ENCODE results near the gene CRLF3.
"Not testable (repeated sequence)": the region's sequence is repeated elsewhere in the genome, so short reads cannot be mapped to it uniquely, and the experiment has no call there.

CRLF3 gene

DNA sequence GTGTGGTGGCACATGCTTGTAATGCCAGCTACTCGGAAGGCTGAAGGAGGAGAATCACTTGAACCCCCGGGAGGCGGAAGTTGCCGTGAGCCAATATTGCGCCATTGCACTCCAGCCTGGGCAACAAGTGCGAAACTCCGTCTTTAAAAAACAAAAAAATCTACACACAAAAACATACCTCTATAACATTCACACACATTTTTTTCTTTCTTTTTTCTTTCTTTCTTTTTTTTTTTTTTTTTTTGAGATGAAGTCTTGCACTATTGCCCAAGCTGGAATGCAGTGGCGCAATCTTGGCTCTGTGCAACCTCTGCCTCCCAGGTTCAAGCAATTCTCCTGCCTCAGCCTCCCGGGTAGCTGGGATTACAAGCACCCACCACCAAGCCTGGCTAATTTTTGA is 9.6 kb downstream of the CRLF3 start:
- not testable (repeated sequence) for DNase-seq (ENCODE audit: low read depth in 2 of 2)

DNA sequence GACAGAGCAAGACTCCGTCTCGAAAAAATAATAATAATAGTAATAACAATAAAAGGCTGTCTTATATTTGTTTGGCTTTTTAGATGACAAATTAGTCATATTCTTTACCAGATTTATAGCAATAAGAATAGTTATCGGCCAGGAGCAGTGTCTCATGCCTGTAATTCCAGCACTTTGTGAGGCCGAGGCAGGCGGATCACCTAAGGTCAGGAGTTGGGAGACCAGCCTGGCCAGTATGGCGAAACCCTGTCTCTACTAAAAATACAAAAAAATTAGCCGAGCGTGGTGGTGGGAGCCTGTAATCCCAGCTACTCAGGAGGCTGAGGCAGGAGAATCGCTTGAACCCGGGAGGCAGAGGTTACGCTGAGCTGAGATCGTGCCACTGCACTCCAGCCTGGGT is 10.3 kb downstream of the CRLF3 start:
- DNase-seq (ENCODE audit: low read depth in 2 of 2) = not testable (repeated sequence)

DNA sequence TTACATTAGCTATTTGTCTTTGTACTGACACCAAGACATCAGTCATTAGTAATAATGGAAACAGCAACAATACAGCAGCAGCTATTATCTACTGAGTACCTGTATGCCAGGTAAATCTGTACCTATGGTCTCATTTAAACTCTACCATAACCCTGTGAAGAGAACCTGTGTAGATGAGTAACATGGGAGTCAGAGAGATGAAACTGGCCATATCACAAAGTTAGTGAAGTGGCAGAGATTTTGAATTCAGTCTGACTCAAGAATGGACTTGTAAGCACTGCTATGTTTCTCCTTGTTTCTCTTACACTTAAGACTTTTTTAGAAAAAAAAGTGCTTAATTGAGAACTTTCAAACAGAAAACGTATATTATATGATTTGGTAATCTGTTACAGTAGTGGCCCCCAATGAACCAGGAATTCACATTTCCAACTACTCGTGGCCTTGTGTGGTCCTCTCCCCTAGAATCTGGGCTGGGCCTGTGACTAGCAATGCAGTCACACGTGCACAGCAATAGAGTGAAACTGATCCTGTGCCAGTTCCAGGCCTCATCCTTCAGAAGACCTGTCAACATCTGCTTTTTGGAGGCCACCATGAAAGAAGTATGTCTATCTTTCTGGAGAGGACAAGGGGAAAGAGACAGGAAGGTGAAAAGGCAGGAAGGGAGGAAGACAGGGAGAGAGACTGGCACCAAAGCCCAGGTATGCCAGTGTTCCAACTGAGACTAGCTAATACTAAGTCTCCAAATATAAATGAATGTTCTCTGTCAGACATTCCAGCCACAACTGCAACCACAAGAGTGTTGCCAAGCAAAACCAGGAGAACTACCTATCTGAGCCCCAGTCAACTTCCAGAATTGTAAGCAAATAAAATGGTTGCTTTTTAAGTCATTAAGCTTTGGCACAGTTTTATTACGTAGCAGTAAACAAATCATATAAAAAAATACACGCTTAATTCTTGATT is 12.0 kb downstream of the CRLF3 start:
- no peak for DNase-seq (ENCODE audit: low read depth in 2 of 2)

DNA sequence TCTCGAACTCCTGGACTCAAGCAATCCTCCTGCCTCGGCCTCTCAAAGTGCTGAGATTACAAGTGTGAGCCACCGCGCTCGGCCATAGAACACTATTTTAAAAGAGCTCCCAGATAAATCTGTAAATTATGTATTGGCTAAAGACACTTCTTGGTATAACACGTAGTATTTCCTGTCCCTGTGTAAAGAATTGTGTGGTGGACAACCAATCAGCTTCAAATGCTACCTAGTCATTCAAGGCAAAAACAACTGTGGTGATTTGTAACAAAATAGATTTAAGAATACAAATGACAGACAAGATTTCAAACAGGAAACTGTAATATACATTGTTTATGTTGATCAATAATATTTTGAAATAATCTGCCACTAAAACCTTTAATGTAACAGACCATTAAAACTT is 14.6 kb downstream of the CRLF3 start:
- DNase-seq (ENCODE audit: low read depth in 2 of 2) = no peak

DNA sequence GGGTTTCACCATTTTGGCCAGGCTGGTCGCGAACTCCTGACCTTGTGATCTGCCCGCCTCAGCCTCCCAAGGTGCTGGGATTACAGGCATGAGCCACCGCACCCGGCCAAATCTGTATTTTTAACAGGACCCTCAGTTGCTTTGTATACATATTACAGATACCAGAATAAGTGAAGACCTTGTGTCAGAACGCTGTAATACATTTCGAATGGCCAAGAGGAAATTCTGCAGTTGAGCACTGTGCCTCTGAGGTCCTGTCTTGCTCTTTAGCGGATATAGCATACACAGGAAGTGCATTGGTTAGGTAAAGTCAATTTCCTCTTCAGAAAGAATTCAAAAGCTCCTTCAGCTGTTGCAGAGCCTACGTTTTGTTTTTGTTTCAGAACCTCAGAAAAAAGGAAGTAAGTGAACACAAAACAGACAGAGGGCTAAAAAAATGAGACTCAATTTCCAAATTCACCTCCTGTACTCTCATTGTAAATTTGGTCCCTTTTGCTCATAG is 15.7 kb downstream of the CRLF3 start:
- no peak for DNase-seq (ENCODE audit: low read depth in 2 of 2)

DNA sequence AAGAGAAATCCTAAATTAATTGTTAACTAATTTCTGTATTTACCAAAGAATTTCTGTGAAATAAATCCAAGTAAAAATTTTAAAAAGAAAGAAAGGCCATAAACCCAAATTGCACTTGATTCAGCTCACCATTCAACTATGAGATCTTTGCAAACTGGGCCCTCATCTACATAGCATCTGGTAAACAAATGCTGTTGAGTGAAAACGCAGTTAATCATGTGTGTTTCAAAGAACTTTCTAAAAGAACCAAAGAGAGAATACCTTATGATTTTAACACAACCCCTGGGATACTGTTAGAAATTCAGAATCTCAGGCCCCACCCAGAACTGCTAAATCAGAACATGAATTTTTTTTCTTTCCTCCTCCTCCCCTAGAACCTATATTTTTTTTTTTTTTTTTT is 16.6 kb downstream of the CRLF3 start:
- no peak for DNase-seq (ENCODE audit: low read depth in 2 of 2)

DNA sequence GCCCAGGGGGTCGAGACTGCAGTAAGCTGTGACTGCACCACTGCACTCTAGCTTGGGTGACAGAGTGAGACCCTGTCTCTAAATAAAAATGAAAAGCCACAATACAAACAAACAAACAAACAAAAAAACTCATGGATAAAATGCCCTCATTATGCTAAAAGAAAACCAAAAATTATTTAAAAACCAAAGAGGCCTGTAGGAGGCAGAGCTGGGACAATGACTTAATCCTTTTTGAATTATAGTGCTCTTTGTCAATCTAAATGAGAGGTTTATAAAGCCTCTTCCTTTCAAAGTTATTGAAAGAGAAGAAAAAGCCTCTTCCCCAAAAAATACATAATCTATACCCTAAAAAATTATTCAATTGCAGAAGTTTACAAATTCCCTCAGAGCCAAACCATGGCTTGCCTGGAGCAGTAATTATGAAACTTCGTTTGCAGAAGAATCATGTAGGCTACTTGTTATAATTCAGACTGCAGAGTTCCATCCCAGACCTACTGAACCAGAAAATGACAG is 18.5 kb downstream of the CRLF3 start:
- no peak for DNase-seq (ENCODE audit: low read depth in 2 of 2)

DNA sequence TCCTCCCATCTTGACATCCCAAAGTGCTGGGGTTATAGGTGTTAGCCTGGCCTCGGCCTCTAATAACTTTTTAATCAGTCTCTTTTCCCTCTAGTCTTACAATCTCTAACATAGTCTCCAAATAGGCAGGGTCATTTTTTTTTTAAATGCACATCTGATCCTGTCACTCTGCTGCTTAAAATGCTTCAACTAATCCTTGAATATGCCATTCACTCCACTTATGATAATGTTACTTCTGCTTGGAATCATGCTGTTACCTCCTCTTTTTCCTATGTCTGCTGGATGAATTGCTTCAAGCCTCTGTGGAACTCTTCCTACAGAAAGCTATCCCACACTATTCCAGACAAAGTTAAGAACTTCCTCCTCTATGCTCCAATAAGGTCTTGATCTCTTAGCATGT is 22.8 kb downstream of the CRLF3 start:
- DNase-seq (ENCODE audit: low read depth in 2 of 2) = no peak

DNA sequence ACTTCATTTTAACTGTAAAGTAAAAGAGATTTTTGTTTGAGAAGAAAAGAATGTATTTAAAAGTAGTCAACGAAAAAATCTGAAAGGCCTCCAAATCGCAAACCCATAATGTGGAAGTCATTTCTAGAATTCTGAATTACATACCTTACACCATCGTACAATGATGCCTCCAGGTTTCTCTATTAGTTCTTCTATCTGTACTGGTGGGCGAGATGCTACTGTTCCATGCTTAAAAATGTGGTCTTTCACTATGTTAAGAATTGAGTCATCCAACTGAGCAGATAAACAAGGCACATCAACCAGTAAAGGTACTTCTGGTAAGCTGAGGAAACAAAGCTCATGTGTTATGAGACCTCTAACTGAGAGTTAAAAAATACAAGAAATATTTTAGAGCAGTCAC is 28.5 kb downstream of the CRLF3 start:
- DNase-seq (ENCODE audit: low read depth in 2 of 2) = no peak

DNA sequence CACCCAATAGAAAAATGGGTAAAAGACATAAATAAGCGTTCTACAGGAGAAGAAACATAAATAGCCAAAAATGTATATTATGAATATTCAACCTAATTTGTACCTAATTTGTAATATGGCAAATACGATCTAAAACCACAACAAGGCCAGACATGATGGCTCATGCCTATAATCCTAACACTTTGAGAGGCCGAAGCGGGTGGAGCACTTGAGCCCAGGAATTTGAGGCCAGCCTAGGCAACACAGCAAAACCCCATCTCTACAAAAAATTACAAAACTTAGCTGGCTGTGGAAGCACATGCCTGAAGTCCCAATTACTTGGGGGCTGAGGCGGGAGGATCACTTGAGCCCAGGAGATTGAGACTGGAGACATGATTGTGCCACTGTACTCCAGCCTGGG is 30.1 kb downstream of the CRLF3 start:
- DNase-seq (ENCODE audit: low read depth in 2 of 2) = no peak

DNA sequence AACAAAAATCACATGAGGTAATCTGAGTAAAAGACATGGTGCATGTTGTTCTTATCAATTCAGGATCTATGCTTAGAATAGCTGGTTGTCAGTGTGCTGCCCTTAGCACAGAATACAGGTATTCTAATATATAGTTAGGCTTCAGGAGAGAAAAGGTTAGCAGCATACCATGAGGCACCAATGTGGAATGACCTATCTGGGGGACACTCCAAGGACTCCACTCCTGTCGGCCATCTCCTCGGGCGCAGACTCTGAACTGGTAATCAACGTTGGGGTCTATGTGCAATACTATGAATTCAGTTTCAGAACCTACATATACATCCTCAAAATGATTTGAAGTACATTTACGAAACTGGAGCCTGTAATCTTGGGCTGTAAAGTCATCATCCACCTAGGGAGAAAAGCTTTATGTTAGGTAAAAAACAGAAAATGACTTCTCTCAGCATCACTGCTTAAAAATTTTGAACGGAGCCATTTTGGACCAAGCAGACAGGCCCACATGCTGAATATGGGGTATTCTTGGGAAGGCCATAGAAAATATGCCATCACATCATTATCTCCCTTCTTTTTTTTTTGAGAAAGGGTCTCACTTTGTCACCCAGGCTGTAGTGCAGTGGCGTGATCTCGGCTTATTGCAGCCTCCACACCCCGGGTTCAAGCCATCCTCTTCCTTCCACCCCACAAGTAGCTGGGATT is 31.1 kb downstream of the CRLF3 start:
- no peak for DNase-seq (ENCODE audit: low read depth in 2 of 2)

DNA sequence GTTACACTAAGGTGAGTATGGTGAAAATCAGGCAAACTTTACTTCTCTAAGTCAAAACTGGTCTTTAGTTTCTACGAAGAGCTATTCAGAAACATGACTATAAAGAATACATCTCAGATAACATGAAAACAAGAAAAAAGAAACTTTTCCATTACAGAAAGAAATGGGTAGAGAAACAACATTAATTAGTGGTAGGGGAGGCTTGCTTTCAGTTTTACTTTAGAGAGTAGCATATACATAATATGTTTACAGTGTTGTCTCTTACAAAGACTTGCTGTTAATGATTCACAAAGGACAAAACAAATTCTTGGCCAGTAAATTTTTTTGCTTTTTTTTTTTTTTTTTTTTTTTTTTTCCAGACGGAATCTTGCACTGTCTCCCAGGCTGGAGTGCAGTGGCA is 34.2 kb downstream of the CRLF3 start:
- DNase-seq (ENCODE audit: low read depth in 2 of 2) = no peak

DNA sequence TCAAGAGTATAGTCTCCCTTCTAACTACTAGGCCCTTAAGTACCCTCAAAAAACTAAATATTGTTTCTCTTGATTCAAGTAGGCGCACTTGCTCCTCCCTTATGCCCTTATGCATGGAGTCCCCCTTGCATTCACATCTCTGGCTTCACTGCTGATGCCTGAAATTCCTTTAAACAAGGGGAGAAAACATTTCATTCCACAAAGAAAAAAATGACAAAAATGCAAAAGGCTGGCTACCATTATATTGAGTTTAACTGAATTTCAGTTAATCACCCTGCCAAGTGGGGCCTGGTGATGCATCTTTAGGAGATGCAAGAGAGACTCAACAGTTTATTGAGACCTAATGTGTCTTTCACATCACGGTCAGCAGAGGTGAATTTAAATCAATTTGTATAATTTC is 35.6 kb downstream of the CRLF3 start:
- no peak for DNase-seq (ENCODE audit: low read depth in 2 of 2)

DNA sequence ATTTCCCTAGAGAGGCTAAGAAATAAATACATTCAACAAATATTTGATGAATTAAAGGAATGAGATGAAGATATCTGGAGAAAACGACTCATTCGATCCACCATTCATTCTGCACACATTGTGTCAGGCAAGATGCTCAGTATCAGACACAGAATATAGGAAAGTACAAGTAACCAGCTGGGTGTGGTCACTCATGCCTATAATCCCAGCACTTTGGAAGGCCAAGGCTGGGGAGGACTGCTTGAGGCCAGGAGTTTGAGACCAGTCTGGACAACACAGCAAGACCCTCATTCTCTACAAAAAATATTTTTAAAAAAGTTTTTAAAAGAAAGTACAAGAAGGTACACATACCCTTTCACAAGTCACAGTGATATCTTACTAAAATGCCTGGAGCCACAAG is 42.3 kb downstream of the CRLF3 start:
- DNase-seq (ENCODE audit: low read depth in 2 of 2) = no peak

DNA sequence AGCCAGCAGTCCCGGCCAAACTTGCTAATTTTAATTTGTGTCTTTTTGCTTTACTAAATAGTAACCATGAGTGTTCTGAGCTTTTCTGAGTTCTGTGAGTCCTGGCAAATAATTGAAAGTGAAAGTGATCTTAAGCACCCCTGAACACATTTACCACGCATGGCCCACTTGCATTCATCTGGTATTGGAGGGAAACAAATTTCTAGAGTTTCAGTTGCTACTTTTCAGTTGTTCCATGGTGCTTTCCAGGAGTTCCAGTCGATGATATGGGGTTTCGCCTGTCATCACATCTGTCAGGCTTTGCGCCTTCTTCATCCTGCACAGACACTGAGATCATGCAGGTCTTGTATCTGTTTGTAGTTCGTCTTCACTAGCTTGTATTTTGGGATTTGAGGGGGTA is 44.1 kb downstream of the CRLF3 start:
- DNase-seq (ENCODE audit: low read depth in 2 of 2) = no peak

DNA sequence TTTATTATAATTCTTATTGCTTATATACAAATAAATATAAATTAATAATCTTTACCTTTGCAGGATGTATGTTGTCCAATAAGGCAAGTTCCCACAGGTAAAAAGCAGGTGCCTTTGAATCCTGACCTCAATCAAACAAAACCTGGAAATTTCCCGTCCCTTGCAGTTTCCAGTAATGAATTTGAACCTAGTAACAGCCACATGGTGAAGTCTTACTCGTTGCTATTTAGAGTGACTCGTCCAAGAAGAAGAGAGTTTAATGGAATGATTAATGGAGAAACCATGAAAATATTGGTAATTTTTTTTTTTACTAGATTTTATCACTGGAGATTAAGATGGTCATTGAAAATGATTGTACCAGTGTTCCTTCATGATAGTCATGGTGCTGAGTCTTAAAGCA is 55.7 kb downstream of the CRLF3 start:
- DNase-seq (ENCODE audit: low read depth in 2 of 2) = not testable (repeated sequence)

DNA sequence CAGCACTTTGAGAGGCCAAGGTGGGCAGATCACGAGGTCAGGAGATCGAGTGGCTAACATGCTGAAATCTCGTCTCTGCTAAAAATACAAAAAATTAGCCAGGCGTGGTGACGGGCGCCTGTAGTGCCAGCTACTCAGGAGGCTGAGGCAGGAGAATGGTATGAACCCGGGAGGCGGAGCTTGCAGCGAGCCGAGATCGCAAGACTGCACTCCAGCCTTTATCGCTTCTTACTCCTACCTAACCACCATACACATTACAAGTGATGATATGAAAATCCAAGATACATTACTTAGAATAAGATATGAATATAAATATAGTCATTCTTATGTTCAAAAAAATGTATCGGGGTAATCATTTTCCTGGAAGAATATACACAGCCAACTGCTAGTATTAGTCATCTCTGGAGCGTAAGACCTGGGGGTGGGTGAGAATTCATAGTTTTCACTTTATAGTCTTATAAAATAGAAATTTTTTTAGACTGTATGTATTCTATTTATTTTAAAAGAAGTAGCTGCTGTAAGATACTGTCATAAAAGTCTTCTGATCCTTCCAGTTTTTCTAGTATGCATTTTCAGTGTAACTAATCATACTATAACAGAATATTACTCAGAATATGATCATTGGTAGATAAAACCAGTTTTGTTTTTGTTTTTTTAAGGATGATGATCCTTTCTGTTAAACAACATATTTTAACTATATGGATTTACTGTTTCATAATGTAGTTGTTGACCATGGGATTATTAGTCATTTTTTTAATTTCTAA is 56.7 kb downstream of the CRLF3 start:
- DNase-seq (ENCODE audit: low read depth in 2 of 2) = not testable (repeated sequence)

DNA sequence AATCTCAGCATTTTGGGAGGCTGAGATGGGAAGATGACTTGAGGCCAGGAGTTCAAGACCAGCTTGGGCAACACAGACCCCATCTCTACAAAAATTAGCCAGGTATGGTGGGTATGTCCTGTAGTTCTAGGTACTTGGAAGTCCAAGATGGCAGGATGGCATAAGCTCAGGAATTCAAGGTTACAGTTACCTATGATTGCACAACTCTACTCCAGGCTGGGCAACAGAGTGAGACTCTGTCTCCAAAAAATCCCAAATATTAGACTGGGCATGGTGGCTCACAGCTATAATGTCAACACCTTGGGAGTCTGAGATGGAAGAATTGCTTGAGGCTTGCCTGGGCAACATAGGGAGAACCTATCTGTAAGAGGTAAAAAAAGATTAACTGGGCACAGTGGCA is 63.4 kb downstream of the CRLF3 start:
- DNase-seq (ENCODE audit: low read depth in 2 of 2) = no peak

DNA sequence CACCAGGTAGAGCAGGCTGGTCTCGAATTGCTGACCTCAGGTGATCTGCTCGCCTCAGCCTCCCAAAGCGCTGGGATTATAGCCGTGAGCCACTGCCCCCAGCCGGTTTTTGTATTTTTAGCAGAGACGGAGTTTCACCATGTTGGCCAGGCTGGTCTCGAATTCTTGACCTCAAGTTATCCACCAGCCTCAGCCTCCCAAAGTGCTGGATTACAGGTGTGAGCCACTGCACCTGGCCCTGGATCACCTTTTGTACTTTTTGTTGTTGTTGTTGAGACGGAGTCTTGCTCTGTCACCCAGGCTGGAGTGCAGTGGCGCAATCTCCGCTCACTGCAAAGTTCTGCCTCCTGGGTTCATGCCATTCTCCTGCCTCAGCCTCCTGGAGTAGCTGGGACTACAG is 71.2 kb downstream of the CRLF3 start:
- not testable (repeated sequence) for DNase-seq (ENCODE audit: low read depth in 2 of 2)

DNA sequence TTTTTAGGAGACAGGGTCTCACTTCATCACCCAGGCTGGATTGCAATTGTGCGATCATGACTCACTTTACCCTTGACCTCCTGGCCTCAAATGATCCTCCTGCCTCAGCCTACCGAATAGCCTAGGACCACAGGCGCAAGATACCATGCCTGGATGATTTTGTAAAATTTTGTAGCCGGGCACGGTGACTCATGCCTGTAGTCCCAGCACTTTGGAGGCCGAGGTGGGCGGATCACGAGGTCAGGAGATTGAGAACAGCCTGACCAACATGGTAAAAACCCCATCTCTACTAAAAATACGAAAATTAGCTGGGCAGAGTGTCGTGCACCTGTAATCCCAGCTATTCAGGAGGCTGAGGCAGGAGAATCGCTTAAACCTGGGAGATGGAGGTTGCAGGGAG is 73.5 kb downstream of the CRLF3 start:
- DNase-seq (ENCODE audit: low read depth in 2 of 2) = not testable (repeated sequence)

DNA sequence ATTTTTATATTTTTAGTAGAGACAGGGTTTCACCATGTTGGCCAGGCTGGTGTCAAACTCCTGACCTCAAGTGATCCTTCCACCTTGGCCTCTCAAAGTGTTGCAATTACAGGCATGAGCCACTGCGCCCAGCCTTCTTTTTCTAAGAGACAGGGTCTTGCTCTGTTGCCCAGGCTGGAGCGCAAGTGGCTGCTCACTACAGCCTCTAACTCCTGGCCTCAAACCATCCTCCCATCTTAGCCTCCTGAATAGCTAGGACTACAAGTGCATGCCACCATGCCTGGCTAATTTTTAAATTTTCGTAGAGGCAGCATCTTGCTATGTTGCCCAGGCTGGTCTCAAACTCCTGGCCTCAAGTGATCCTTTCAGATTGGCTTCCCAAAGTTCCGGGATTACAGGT is 76.9 kb downstream of the CRLF3 start:
- DNase-seq (ENCODE audit: low read depth in 2 of 2) = not testable (repeated sequence)

DNA sequence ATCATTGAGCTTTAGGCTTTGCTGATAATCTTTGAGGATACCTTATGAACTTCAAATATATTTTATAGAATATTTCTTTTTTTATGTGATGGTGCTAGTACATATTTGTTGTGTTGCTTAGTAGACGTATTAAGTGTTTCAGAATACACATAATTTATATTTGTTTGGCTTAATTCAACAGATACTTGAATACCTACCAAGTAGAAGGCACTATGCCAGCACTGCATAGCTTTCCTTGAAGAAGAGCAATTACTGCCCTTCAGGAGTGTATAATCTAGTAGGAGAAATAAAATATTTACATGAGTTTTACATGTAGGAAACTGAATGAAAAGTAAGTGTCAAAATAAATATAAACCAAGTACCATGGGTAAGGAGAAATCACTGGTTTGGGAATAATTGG is 81.8 kb downstream of the CRLF3 start:
- not testable (repeated sequence) for DNase-seq (ENCODE audit: low read depth in 2 of 2)

All from stimulated activated CD8-positive, alpha-beta memory T cell treated with anti-CD3 and anti-CD28 coated beads, Interleukin-7, amount 100 ng/mL, for 4 hours (primary cell).